Thyroid gland (tissue), 4 donors: ENCODE results near the gene MIA3.

Experiments
- POLR2A ChIP-seq, 2 donors: fragments of 450-650 bp; IDR thresholded peaks; one replicate each; pipeline ENCODE4 v1.6.1; 2017; ENCODE audit warnings: antibody characterized with exemption in 2 of 2, mild to moderate bottlenecking in 2 of 2, moderate library complexity in 1 of 2
- TF ChIP-seq, protein P1 (sequence below), 6 experiments: fragments of 200-600 bp in 3 of 6; fragments of 450-650 bp in 3 of 6; sonication (generic) in 3 of 6; IDR thresholded peaks; one replicate each; pipeline ENCODE4 v1.5.1; 2016 to 2019; ENCODE audit warnings: antibody characterized with exemption in 6 of 6, mild to moderate bottlenecking in 2 of 6, inconsistent platforms in 1 of 6, moderate library complexity in 1 of 6

DNA sequence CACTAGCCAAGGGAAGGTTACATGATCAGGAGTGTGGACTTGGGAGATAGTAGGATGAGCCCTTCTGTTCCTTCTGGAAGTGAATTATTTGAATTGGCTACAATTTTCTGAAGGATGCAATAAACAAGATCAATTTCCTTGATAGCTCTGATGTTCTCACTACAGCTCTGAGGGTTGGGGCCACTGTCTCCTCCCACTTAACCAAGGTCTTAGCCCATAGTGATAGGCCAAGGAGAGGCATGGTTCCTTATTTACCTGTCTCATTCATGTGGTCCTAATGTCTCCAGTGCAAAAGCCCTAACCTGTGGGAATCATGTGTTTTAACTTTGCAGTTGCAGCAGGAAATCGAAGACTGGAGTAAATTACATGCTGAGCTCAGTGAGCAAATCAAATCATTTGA lies 34.8 kb downstream of the MIA3 start:
- TF ChIP-seq, protein P1, sequence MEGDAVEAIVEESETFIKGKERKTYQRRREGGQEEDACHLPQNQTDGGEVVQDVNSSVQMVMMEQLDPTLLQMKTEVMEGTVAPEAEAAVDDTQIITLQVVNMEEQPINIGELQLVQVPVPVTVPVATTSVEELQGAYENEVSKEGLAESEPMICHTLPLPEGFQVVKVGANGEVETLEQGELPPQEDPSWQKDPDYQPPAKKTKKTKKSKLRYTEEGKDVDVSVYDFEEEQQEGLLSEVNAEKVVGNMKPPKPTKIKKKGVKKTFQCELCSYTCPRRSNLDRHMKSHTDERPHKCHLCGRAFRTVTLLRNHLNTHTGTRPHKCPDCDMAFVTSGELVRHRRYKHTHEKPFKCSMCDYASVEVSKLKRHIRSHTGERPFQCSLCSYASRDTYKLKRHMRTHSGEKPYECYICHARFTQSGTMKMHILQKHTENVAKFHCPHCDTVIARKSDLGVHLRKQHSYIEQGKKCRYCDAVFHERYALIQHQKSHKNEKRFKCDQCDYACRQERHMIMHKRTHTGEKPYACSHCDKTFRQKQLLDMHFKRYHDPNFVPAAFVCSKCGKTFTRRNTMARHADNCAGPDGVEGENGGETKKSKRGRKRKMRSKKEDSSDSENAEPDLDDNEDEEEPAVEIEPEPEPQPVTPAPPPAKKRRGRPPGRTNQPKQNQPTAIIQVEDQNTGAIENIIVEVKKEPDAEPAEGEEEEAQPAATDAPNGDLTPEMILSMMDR (IDR thresholded peaks at IDR 0.05): no peak
- no peak for TF ChIP-seq POLR2A (IDR thresholded peaks at IDR 0.05)
